HepG2 (cell line): ENCODE results near the gene TMEM187. TPM values are rescaled to one million over a fixed set of nuclear protein-coding genes. Genes with fewer than 3 reads are reported as not detected.

ENCODE experiments used
- HNF4G ChIP-seq, 2 experiments: sonication (generic) in 1 of 2; formaldehyde crosslinking in 1 of 2; IDR thresholded peaks; 2 replicates each; pipeline versions ENCODE4 v1.4.0 to v1.6.1; 2011 to 2020; ENCODE audit warnings: borderline replicate concordance in 2 of 2, low read depth in 2 of 2, mild to moderate bottlenecking in 2 of 2, low read length in 1 of 2, missing genetic modification reagents in 1 of 2, moderate library complexity in 1 of 2
- HNRNPL ChIP-seq: fragments of 200-400 bp; formaldehyde crosslinking; IDR thresholded peaks from 2 replicates; pipeline ENCODE4 v1.6.1; 2017; ENCODE audit warnings: mild to moderate bottlenecking, low read depth, low read length
- HOXA3 ChIP-seq: sonication (generic); formaldehyde crosslinking; IDR thresholded peaks from 2 replicates; pipeline ENCODE4 v1.5.0; 2020; ENCODE audit warnings: missing genetic modification reagents
- MYNN ChIP-seq: sonication (generic); formaldehyde crosslinking; IDR thresholded peaks from 2 replicates; pipeline ENCODE4 v1.4.0; 2020; ENCODE audit warnings: mild to moderate bottlenecking, low read depth, missing genetic modification reagents
- POLR2A ChIP-seq, 2 experiments: IDR thresholded peaks; 2 replicates each; pipeline ENCODE4 v1.6.1; 2011; ENCODE audit warnings: low read depth in 2 of 2, low read length in 2 of 2, mild to moderate bottlenecking in 1 of 2, moderate library complexity in 1 of 2; ENCODE audit not compliant: insufficient read depth in 1 of 2
- RBFOX2 ChIP-seq: fragments of 200-400 bp; formaldehyde crosslinking; IDR thresholded peaks from 2 replicates; pipeline ENCODE4 v1.6.1; 2017; ENCODE audit warnings: low read depth, mild to moderate bottlenecking, low read length
- SAP130 ChIP-seq: IDR thresholded peaks from 2 replicates; pipeline ENCODE4 v1.6.1; 2016; ENCODE audit warnings: low read depth
- SOX13 ChIP-seq, 3 experiments: fragments of 450-650 bp in 1 of 3; sonication (generic) in 1 of 3; formaldehyde crosslinking in 1 of 3; IDR thresholded peaks in 2 of 3; conservative IDR thresholded peaks in 1 of 3; 2 replicates each; pipeline versions ENCODE4 v1.5.0 to v1.6.1; 2016 to 2020; ENCODE audit warnings: antibody characterized with exemption in 1 of 3, mild to moderate bottlenecking in 1 of 3, missing compliant biosample characterization in 1 of 3, missing genetic modification reagents in 1 of 3, moderate library complexity in 1 of 3
- ZNF296 ChIP-seq: sonication (generic); formaldehyde crosslinking; conservative IDR thresholded peaks from 2 replicates; pipeline ENCODE4 v1.5.0; 2020; ENCODE audit warnings: mild to moderate bottlenecking, missing genetic modification reagents
- ZNF354B ChIP-seq: sonication (generic); formaldehyde crosslinking; IDR thresholded peaks from 2 replicates; pipeline ENCODE4 v1.8.0; 2022; ENCODE audit warnings: mild to moderate bottlenecking, missing genetic modification reagents
- ZNF543 ChIP-seq: sonication (generic); formaldehyde crosslinking; IDR thresholded peaks from 2 replicates; pipeline ENCODE4 v1.4.0; 2020; ENCODE audit warnings: mild to moderate bottlenecking, missing genetic modification reagents
- ZNF547 ChIP-seq: sonication (generic); formaldehyde crosslinking; IDR thresholded peaks from 2 replicates; pipeline ENCODE4 v1.5.1; 2020; ENCODE audit warnings: mild to moderate bottlenecking, missing genetic modification reagents
- ZNF552 ChIP-seq: sonication (generic); formaldehyde crosslinking; IDR thresholded peaks from 2 replicates; pipeline ENCODE4 v1.9.0; 2022; ENCODE audit warnings: missing genetic modification reagents, mild to moderate bottlenecking, borderline replicate concordance
- ZNF670 ChIP-seq: sonication (generic); formaldehyde crosslinking; IDR thresholded peaks from 2 replicates; pipeline ENCODE4 v1.8.0; 2022; ENCODE audit warnings: mild to moderate bottlenecking, missing genetic modification reagents, borderline replicate concordance
- ZNF674 ChIP-seq: sonication (generic); formaldehyde crosslinking; IDR thresholded peaks from 2 replicates; pipeline ENCODE4 v1.5.0; 2020; ENCODE audit warnings: low read depth, mild to moderate bottlenecking, missing genetic modification reagents
- ZNF691 ChIP-seq: sonication (generic); formaldehyde crosslinking; IDR thresholded peaks from 2 replicates; pipeline ENCODE4 v1.4.0; 2020; ENCODE audit warnings: missing genetic modification reagents, low read depth, mild to moderate bottlenecking, borderline replicate concordance
- ZSCAN12 ChIP-seq: sonication (generic); formaldehyde crosslinking; IDR thresholded peaks from 2 replicates; pipeline ENCODE4 v1.9.0; 2021; ENCODE audit warnings: mild to moderate bottlenecking, missing genetic modification reagents
- polyA plus RNA-seq, 8 experiments: library from polyadenylated mRNA; depleted of rRNA in 3 of 8; stranded (reverse) in 7 of 8; unstranded in 1 of 8; fragments of >200 nt; fragmentation: Illumina TruSeq in 4 of 8; extraction: Trizol in 4 of 8; gene quantifications; 2 replicates each; pipeline versions ENCODE4 v1.2.1 to v1.2.3, GENCODE V29; 2011 to 2016; ENCODE audit warnings: low read depth in 4 of 8, missing spikeins in 1 of 8, mixed read lengths in 1 of 8; ENCODE audit not compliant: insufficient read depth in 1 of 8
- total RNA-seq, 5 experiments: library from RNA; depleted of rRNA; stranded (reverse); fragments of >200 nt; fragmentation: Illumina TruSeq; extraction: Trizol; gene quantifications; 2 replicates each; pipeline ENCODE4 v1.2.3, GENCODE V29; 2016; ENCODE audit warnings: low read depth in 1 of 5
- TF ChIP-seq, protein P1 (sequence below): IDR thresholded peaks from 2 replicates; pipeline ENCODE4 v1.4.0; 2020; ENCODE audit warnings: mild to moderate bottlenecking, missing genetic modification reagents
- TF ChIP-seq, protein P2 (sequence below): sonication (generic); formaldehyde crosslinking; IDR thresholded peaks from 2 replicates; pipeline ENCODE4 v1.8.1; 2023; ENCODE audit warnings: mild to moderate bottlenecking, missing genetic modification reagents
- TF ChIP-seq, protein P3 (sequence below), 2 experiments: sonication (generic) in 1 of 2; formaldehyde crosslinking in 1 of 2; IDR thresholded peaks; 2 replicates each; pipeline versions ENCODE4 v1.5.1 to v1.6.1; 2011 to 2020; ENCODE audit warnings: borderline replicate concordance in 1 of 2, low read depth in 1 of 2, low read length in 1 of 2, mild to moderate bottlenecking in 1 of 2, missing genetic modification reagents in 1 of 2, moderate library complexity in 1 of 2

TMEM187 gene
- total and polyA plus RNA-seq, 2 of the 13 experiments (the other 11 are each of a cell fraction or from before 2014, with no cell fraction given): 2.2 to 6.2 TPM

DNA sequence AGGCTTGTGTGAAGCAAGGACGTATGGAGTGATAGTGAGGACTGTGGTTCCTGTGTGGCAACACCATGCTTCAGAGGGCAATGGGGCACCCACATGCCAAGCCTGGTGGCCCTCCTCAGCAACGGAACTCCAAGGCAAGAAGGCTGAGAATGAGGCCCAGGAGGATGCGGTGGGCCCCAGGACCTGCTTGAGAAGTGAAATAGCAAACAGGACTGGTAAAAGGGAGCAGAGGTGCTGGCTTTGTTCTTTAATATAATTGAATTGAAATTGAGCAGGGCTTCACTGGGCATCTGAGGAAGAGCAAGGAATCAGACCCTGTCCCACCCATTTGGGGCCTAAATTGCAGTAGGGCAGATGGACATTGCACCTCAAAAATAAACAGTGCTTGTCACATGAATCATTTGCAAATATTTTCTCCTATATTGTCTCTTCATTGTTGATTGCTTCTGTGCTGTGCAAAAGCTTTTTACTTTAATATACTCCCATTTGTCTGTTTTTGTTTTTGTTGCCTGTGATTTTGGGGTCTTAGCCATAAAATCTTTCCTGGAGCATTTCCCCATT is 2.3 kb downstream of the TMEM187 start (continued):
- no peak for TF ChIP-seq ZNF296 (CRISPR knock-in tag)
- TF ChIP-seq ZSCAN12: no peak
- TF ChIP-seq ZNF670: no peak
- TF ChIP-seq POLR2A (IDR thresholded peaks at IDR 0.05; ENCODE audit: insufficient read depth in 1 of 2, low read depth in 2 of 2, low read length in 2 of 2): peak in 1 of 2 experiments; percentile 6; a peak in 1 of 4 replicates
- no peak for TF ChIP-seq ZNF552 (CRISPR knock-in tag)
- peak; percentile 88 for TF ChIP-seq ZNF543
- TF ChIP-seq, protein P1, sequence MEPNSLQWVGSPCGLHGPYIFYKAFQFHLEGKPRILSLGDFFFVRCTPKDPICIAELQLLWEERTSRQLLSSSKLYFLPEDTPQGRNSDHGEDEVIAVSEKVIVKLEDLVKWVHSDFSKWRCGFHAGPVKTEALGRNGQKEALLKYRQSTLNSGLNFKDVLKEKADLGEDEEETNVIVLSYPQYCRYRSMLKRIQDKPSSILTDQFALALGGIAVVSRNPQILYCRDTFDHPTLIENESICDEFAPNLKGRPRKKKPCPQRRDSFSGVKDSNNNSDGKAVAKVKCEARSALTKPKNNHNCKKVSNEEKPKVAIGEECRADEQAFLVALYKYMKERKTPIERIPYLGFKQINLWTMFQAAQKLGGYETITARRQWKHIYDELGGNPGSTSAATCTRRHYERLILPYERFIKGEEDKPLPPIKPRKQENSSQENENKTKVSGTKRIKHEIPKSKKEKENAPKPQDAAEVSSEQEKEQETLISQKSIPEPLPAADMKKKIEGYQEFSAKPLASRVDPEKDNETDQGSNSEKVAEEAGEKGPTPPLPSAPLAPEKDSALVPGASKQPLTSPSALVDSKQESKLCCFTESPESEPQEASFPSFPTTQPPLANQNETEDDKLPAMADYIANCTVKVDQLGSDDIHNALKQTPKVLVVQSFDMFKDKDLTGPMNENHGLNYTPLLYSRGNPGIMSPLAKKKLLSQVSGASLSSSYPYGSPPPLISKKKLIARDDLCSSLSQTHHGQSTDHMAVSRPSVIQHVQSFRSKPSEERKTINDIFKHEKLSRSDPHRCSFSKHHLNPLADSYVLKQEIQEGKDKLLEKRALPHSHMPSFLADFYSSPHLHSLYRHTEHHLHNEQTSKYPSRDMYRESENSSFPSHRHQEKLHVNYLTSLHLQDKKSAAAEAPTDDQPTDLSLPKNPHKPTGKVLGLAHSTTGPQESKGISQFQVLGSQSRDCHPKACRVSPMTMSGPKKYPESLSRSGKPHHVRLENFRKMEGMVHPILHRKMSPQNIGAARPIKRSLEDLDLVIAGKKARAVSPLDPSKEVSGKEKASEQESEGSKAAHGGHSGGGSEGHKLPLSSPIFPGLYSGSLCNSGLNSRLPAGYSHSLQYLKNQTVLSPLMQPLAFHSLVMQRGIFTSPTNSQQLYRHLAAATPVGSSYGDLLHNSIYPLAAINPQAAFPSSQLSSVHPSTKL (CRISPR knock-in tag): 0 out of 2 replicates have a peak, but pooled peaks have one; percentile 14
- no peak for TF ChIP-seq ZNF674 (CRISPR knock-in tag)
- no peak for TF ChIP-seq MYNN (CRISPR knock-in tag)
- 0 out of 2 replicates have a peak, but pooled peaks have one; percentile 28 for TF ChIP-seq RBFOX2
- TF ChIP-seq, protein P2, sequence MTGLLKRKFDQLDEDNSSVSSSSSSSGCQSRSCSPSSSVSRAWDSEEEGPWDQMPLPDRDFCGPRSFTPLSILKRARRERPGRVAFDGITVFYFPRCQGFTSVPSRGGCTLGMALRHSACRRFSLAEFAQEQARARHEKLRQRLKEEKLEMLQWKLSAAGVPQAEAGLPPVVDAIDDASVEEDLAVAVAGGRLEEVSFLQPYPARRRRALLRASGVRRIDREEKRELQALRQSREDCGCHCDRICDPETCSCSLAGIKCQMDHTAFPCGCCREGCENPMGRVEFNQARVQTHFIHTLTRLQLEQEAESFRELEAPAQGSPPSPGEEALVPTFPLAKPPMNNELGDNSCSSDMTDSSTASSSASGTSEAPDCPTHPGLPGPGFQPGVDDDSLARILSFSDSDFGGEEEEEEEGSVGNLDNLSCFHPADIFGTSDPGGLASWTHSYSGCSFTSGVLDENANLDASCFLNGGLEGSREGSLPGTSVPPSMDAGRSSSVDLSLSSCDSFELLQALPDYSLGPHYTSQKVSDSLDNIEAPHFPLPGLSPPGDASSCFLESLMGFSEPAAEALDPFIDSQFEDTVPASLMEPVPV (CRISPR knock-in tag): no peak
- TF ChIP-seq SOX13 (IDR thresholded peaks at IDR 0.05): no peak
- peak in 1 of 2 experiments; percentile 50; a peak in 1 of 4 replicates for TF ChIP-seq SOX13 (CRISPR knock-in tag; conservative IDR thresholded peaks at IDR 0.05 in 1 of 2, IDR thresholded peaks at IDR 0.05 in 1 of 2)
- peak; percentile 31; the same call in 1 of the 2 replicates for TF ChIP-seq SAP130
- TF ChIP-seq HNF4G (IDR thresholded peaks at IDR 0.05; ENCODE audit: borderline replicate concordance, low read depth, low read length): peak; percentile 35; the same call in 1 of the 2 replicates
- no peak for TF ChIP-seq HNF4G (CRISPR knock-in tag; IDR thresholded peaks at IDR 0.05; ENCODE audit: borderline replicate concordance, low read depth)
- TF ChIP-seq ZNF354B (CRISPR knock-in tag): no peak
- peak; percentile 73; the same call in 1 of the 2 replicates for TF ChIP-seq HNRNPL
- TF ChIP-seq ZNF691 (CRISPR knock-in tag): no peak
- TF ChIP-seq, protein P3, sequence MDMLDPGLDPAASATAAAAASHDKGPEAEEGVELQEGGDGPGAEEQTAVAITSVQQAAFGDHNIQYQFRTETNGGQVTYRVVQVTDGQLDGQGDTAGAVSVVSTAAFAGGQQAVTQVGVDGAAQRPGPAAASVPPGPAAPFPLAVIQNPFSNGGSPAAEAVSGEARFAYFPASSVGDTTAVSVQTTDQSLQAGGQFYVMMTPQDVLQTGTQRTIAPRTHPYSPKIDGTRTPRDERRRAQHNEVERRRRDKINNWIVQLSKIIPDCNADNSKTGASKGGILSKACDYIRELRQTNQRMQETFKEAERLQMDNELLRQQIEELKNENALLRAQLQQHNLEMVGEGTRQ (IDR thresholded peaks at IDR 0.05; ENCODE audit: low read depth, low read length): no peak
- TF ChIP-seq, protein P3 (CRISPR knock-in tag; IDR thresholded peaks at IDR 0.05; ENCODE audit: borderline replicate concordance): no peak
- TF ChIP-seq ZNF547 (CRISPR knock-in tag): no peak
- TF ChIP-seq HOXA3 (CRISPR knock-in tag): no peak
